Activated effector memory CD4-positive, alpha-beta T cell treated with anti-CD3 and anti-CD28 coated beads, Interleukin-2, amount 50 U/mL, for 16 hours (primary cell): ENCODE measurements around the gene PIWIL4.
"Not testable (repeated sequence)": the region's sequence is repeated elsewhere in the genome, so short reads cannot be mapped to it uniquely, and the experiment has no call there.

Experiments used
- DNase-seq: peaks from one replicate; pipeline ENCODE4 v3.0.0-alpha.2; 2020

Gene PIWIL4

DNA sequence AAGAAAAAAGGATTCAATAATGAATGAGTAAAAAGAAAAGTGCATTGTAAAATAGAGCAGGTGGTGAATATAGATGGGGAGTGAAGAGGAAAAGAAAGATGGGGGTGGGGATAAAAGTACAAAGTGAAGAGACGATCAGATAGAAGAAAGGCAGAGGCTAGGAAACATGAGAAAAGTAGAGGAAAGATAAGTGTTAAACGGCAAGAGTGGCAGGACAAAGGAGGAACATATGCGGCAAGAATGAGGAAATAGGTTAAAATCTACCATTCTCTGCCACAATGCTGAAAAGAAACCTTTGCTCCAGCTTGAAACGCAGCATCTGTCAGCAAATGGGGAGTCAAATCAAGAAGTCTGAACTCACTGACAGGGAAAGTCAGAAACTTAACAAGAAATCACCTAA lies 16.7 kb upstream of the PIWIL4 start:
- no peak for DNase-seq

DNA sequence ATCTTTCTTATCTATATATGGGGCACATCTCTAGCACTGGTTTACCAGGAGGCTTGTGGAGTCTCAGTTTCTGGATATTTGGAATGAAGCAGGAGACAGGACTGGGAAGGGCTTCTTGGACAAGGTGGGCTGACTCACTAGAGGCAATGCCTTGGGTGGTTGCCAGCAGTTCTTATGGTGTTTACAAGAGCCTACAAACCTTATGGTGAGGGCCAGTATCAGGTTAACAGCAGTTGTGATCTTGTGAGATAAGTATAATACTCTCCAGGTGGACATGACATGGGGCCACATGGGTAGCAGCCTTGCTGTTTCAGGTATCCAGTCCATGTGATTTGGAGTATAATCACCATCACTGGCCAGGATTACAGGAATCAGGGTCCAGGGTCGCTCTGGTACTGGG lies 13.2 kb upstream of the PIWIL4 start:
- no peak for DNase-seq

DNA sequence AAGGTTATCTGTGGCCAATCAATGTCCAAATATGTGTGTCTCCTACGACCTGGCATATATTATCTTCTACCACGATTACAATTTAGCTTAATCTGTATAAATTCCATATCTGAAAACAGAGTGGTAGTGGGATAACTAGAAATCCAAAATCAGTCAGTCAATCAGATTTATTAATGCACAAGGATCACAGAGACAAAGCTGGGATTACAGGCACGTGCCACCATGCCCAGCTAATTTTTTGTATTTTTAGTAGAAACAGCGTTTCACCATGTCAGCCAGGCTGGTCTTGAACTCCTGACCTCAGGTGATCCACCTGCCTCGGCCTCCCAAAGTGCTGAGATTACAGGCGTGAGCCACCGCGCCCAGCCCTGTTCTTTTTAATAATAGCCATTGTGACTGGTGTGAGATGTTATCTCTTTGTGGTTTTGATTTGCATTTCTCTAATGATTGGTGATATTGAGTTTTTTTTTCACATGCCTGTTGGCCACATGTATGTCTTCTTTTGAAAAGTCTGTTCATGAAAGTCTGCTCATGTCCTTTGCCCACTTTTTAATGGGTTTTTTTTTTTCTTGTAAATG lies 11.3 kb upstream of the PIWIL4 start:
- DNase-seq = not testable (repeated sequence)

DNA sequence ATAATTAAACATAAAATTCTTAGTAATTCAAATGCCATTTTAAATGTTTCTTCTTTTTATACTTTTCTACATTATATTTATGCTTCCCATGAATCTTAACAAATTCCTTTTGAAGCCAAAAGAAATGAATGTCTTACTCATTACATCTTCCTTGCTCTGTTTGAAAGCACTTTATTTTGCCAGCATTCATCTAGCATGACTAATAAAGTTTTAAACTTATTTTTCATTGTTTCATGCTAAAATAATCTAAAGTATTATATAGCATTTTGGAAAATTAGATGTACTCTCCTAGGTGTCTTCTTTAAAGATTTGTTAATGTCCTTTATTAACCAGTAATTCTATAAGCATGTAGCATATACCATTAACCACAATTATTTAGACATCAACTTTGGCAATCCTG lies 9.7 kb upstream of the PIWIL4 start:
- DNase-seq = no peak

DNA sequence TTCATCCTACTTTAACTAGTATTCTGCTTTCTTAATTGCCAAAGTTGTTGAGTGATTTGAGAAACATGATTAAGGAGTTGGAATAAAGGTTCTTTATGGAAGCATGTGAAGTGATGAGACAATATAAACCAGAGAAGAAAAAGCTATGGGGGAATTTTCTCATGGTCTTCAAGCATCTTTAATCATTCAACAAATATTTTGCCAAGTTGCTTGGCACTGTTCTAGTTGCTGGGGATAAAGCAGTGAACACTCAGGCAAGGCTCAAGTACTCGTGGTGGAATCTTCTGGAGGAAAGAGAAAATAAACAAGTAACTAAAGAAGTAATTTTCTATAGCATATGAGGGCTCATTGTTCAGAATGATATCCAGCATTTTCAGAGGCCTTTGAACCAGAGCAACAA lies 9.2 kb upstream of the PIWIL4 start:
- no peak for DNase-seq

DNA sequence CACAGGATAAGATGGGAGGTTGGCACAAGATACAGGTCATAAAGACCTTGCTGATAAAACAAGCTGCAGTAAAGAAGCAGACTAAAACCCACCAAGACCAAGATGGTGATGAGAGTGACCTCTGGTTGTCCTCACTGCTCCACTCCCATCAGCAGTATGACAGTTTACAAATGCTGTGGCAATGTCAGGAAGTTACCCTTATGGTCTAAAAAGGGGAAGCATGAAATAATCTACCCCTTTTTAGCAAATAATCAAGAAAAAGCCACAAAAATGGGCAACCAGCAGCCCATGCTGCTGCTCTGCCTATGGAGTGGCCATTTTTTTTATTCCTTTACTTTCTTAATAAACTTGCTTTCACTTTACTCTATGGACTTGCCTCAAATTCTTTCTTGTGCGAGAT lies 8.7 kb upstream of the PIWIL4 start:
- no peak for DNase-seq

DNA sequence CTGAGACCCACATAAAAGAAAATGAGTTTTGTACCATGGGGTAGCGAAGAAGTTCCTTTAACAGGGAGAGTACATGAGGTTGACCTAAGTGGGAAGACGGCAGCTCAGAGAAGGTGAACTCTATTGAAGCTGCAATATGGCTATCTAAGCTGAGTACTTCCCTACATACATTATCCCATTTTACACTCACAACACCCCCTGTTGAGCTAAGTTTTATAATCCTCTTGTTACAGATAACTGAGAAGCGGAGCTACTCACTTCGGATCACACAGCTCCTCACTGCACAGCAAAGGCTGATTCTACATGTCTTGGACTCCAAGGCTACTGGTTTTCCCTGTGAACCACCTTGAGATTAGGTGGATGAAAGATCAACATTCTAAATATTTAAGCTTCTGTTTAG lies 8.2 kb upstream of the PIWIL4 start:
- DNase-seq = no peak

DNA sequence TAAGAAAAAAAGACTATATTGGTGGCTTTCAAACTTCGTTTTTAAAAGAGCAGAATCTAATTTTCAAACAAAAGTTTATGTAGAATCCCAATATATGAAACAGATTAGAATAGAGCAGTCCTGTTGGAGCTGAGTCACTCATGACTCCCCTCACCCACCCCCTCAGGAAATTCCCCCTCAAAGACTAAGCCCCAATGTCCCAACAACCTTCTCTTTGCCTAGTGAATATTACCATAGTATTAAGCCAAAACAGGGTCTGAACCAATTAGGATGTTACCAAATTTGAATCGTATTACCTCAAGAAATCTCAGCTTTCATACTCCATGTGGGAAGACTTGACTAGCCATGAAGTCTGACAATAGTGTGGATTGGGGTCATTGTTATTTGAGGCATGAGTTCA lies 7.8 kb upstream of the PIWIL4 start:
- no peak for DNase-seq

DNA sequence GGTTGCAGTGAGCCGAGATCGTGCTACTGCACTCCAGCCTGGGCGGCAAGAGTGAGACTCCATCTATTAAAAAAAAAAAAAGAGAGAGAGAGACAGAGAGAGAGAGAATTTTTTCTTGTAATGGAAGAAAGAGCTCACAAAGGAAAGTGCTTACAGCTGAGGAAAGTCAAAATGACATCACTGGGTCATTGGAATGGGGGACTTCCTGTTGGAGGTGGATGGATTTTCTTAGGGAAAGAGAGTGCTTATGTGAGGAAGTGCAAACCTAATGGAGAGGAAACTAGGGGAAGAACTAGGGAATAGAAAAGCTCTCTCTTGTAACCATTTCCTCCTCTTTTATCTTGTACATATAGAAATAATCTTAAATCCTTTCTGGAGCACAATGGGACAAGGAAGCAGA lies 6.3 kb upstream of the PIWIL4 start:
- DNase-seq = no peak

DNA sequence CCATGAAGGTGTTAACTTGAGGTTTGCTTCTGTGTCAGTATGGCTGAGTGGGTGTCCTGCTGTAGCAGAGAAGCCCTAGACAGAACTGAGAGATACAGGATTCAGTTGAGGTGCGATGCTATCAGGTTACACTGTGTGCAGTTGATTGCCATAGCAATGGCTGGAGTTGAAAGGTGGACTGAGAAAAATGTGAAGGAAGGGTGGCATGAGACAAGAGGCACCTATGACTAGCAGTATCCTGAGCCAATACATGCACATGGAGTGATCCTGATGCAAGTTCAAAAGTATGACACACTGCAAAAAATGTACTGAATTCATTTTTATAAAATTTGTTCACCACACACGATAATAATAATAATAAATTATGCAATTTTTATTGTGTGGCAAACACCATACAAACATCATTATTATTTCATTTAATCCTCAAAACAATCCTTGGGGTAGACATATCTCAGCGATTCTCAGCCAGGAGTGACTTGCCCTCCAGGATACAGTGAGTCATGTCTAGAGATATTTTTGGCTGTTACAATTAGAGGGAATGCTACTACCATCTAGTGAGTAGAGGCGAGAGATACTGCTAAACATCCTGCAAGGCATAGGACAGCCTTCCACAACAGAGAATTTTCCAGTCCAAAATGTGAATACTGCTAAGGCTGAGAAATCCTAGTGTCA lies 3.9 kb upstream of the PIWIL4 start:
- no peak for DNase-seq

DNA sequence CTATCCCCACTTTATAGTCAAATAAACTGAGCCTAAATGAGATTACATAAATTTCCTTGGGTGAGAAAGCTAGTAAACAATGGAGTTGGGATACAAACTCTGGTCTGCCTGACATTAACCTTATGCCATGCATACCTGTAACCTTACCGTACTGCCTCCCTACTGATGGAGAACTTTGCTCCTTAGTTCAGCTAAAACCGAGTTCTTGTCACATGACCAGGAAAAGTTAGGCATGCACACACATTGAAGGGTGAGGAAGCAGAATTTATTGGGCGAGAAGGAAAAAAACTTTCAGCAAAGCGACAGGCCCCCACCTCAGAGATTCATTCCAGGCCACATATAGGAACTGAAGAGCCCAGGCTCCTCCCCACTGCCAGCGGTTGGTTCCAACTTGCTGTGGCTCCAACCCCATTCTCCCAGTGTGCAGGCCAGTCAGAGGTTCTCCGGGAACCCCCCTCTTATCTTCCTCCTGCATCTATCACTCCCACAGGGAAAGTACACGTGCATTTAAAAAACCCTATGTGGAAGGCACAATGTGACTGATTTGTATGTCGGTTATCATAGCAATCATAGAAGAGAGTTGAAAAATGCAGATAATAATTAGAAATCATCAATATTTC lies 3.2 kb upstream of the PIWIL4 start:
- DNase-seq = no peak

DNA sequence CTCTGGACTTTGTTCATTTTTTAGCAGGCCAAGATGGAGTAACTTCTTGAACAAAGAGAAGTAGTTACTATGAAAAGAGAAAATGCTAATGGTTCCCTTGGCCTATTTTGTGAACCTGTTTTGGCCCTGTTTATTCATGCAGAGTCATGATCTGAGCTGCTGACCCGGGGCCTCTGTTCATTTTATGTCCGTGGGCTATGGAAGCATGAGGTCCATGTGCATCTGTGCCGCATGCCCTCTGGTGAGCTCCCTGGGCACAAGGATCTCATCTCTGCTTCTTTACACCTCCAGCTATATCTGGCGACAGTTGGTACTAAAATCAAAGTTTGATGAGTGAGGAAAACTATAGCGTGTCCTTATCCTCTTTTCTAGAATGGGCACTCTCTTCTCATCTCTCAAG lies 1.0 kb downstream of the PIWIL4 start:
- no peak for DNase-seq

DNA sequence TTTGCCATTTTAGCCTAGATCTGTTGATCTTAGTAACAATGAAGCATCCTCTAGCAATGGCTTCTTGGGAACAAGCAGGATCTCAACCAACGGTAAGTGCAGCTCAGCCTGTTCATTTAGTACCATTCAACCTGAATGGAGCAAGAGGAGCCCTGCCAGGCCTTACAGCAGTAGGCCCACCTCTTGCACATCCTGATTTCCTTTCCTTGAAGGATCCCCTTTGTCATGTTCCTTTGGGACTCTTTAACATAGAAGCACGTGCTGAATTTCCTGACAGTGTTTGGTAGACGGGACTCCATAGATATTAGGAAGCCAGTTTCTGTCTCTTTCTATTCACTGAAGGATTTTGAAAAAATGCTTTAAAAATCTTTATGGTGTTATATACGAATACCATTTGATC lies 1.5 kb downstream of the PIWIL4 start:
- DNase-seq = no peak

DNA sequence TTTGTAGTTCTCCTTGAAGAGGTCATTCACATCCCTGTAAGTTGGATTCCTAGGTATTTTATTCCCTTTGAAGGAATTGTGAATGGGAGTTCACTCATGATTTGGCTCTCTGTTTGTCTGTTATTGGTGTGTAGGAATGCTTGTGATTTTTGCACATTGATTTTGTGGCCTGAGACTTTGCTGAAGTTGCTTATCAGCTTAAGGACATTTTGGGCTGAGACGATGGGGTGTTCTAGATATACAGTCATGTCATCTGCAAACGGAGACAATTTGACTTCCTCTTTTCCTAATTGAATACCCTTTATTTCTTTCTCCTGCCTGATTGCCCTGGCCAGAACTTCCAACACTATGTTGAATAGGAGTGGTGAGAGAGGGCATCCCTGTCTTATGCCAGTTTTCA lies 5.8 kb downstream of the PIWIL4 start:
- DNase-seq = not testable (repeated sequence)

DNA sequence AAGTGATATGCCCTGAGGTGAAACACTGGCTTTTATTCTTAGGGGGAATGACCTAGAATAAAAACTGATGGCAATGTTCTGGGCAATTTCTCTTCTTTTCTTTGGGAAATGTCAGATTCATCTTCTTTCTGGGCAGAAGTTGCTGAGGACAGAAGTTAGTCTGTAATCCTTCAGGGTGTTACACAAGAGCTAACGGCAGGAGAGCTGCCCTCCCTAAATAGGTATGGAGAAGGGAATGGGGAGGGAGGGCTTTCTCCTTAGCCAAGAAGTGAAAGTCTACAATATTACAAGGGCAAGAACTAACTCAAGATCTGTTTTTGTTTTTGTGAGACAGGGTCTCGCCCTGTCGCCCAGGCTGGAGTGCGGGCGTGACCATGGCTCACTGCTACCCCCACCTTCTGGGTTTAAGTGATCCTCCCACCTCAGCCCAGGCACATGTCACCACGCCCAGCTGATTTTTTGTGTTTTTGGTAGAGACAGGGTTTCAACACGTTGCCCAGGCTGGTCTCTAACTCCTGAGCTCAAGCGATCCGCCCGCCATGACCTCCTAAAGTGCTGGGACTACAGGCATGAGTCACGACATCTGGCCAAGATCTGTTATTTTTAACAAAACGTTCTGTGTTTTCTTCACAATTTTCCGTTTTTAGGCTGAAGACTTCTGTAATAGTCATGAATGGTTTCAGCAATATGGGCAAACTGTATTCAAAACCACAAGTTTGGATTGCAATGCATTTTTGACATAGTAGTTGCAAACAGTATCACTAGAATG lies 7.2 kb downstream of the PIWIL4 start:
- DNase-seq = no peak

DNA sequence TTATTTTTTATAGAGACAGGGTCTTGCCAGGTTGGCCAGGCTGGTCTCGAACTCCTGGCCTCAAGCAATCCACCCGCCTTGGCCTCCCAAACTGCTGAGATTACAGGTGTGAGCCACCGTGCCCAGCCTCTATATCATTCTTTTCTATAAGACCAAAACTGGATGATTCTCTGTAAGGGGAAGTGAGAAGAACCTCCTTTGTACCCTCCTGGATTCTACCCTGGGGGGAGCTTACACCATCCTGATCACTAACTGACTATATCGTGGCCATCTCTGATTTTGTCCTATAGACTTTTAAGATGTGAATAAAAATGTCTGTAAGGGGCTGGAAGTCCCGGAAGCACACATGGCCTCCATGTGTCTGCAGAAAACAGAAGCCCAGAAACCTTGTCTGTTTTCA lies 9.1 kb downstream of the PIWIL4 start:
- DNase-seq = no peak

DNA sequence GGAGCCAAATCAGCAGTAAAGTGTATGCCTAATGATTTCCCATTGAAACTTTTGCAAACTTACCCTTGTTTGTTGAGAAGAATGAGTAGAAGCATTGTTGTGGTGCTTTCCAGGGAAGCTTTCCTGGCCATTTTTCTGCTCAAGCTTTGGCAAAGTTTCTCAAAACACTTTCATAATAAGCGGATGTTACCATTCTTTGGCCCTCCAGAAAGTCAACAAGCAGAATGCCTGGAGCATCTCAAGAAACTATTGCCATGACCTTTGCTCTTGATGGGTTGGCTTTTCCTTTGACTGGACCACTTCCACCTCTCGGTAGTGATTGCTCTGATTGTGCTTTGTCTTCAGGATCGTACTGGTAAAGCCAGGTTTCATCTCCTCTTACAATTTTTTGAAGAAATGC lies 10.7 kb downstream of the PIWIL4 start:
- DNase-seq = no peak

DNA sequence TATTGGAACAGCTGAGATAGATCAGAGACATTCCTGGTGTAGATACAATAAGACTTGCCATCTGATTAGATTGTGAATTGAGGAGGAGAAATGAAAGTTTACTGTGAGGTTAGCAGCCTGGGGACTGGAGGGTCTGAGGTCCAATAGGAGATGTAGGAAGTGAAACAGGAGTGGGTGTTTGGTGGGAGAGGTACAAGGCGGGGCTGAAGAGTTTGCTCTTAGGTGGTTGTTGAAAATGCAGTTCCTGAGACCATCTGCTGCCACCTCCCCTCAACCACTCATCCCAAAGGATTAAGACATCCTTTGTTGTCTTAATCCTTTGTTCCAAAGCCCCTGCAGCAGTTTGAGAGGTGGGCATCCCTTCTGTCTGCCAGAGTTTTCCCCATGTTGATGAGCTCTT lies 14.8 kb downstream of the PIWIL4 start:
- no peak for DNase-seq

DNA sequence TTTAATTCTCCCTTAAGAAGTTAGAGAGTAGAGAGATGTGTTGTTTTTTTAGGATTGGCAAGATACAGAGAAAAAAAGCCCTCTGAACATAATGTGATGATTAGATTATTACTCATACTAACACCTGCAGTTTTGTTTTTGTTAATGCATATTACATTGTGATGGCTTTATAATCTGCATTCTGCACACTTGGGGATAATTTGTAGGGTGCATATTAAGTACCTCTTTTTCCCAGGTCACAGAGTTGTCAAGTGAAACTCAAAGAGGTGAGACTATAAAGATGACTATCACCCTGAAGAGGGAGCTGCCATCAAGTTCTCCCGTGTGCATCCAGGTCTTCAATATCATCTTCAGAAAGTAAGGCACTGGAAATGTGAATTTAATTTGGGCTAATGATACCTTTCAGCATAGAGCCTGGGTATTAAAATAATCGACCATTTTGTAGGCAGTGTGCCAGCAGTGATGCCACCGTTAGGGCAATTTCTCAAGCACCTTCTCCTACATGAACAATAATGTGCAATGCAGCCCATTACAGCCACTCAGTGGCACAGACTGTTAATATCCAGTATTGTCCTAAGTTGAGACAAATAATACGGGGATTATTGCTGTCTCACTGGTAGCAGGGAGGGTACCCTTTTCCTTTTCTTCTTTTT lies 16.2 kb downstream of the PIWIL4 start:
- DNase-seq = no peak

DNA sequence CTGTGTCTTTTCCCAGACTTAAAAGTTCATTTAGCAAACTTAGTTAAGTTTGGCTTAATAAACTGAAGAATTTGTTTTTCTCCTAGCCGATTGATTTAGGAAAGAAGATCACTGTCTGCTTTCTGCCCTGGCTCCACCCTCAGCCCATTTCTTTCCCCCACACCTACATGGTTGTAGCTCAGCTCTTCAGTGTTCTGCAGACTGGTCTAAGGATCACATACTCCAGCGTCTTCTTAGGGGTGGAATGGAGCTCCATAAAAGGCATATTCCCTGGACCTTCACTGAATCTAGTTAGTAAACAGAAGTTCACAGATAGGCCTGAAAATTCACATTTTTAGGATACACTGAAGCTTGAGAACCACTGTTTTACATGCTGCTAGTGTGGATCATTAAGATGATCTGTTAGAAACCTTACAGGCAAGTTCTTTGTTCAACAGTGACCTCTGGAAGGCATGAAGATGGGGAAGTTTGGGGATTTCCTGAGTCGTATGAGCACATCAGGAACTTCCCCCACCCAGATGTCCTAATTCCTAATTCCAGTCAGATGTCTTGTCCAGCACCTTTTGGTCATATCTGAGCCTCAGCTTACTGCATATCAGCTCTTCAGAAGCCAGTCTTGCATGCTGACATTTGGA lies 16.8 kb downstream of the PIWIL4 start:
- no peak for DNase-seq

DNA sequence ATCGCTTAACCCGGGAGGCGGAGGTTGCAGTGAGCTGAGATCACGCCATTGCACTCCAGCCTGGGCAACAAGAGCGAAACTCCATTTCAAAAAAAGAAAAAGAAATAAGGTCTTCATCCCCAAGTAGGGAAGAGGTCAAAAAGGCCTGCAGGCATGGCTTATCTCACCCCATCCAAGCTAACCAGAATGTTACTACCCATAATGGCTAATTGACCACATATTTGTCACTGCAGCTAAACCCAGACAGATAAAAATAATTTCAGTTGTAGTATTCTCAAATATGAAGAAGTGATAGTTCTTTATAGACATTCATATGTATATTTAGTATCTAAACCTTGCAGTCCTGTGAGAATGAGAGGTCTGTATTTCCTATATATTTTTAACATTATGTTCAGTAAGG lies 17.8 kb downstream of the PIWIL4 start:
- no peak for DNase-seq

DNA sequence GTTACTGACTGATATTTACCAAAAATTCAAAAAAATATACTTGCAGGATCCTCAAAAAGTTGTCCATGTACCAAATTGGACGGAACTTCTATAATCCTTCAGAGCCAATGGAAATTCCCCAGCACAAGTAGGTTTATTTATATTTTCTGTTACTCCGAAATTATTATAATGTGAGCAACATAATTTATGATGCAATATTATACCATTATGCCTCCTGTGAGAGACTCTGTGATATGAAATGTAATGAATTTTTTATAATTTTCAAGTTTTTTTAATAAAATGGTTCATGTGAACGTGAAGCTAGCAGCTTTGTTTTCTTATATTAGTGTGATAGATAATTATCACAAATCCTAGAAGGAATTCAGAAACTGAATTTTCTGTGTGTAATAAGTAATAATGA lies 18.2 kb downstream of the PIWIL4 start:
- DNase-seq = no peak

DNA sequence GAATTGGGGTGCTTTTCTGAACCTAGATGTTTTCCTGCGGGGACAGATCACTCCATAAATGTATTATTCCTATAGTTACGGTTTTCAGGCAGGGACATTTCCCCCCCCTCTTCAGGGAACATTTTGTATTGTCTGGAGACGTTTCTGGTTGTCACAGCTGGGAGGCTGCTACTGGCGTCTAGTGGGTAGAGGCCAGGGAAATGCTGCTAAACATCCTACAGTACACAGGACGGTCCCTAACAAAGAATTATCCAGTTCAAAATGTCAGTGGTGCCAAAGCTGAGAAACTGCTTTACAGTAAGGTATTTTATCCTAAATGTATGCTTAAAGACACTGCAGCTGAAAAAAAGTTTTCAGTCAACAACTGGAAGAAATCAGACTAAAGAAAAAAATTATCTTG lies 19.4 kb downstream of the PIWIL4 start:
- no peak for DNase-seq
